ENCODE measurements around the gene USP19.

USP19 gene

GRCh38 chr3:49120438-49121131 lies at the start of gene USP19:
Gene USP19, minus strand, starts transcription at chr3:49120823. Its CDS starts 1,678 bp downstream, at chr3:49119145.
- DNase-seq (ENCODE audit: low read depth) = peak; percentile 49

- no peak for DNase-seq (ENCODE audit: low read depth)
Measured at GRCh38 chr3:49166752-49167556, 46.3 kb upstream of the USP19 start.

- no peak for DNase-seq (ENCODE audit: low read depth)
Measured at GRCh38 chr3:49165771-49166751, 45.4 kb upstream of the USP19 start, which contains the start of gene CCDC71. Gene CCDC71, minus strand, starts transcription at chr3:49166331. Its CDS starts 2,123 bp downstream, at chr3:49164208.

DNA sequence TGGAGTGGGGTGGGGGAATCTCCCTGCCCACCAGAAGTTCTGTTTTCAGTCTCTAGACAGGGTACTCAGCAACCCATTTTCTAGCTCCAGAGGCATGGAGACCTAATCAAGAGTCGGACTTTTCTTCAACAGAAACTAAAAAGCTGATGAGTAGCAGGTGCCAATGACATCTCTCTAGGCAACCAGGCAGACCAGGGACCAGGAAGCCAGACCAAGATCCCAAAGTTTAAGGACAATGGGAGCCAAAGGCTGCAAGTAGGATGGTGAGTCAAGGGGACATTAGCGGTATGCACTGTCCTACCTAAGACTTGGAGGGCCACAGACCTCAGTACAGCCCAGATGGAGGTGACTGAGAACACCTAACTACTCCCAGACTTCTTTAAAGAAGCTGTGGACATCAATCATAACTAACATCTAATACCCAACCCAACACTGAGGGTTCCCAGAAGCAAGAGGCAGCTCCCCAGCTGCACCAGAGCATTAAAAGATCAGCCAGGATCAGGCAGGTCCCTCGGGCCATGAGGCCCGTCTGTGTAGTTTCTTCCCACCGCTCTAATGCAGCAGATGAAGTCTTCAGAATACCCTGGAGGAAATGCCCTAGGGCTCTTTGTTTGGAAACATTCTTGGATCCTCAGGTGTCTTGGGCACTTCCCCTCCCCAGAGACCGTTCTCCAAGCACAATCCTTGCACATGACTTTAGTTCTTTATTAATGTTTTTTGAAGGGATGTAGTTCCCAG lies 44.5 kb upstream of the USP19 start:
- no peak for DNase-seq (ENCODE audit: low read depth)

DNA sequence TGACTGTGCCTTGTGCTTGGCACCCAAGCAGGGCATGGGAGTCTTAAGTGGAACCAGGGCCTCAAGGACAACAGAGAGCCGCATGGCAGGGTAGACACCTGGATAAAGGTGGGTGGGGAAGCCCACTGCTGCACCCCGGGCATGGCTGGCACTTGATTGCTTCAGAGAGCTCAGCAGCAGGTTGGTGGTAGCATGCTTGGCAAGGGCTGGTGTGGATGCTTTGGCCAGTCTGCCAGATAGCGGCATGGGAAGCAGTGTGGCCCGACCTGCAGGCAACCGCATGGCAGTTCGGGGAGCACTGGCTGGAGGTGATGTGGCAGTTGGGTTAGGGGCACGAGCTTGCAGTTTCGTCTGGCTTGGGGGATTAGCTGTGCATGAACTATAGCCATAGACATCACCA lies 43.0 kb upstream of the USP19 start:
- DNase-seq (ENCODE audit: low read depth) = no peak

GRCh38 chr3:49162751-49163419 lies 42.3 kb upstream of the USP19 start:
- DNase-seq (ENCODE audit: low read depth) = no peak

GRCh38 chr3:49161808-49162530 lies 41.3 kb upstream of the USP19 start:
- no peak for DNase-seq (ENCODE audit: low read depth)

GRCh38 chr3:49161197-49161596 lies 40.6 kb upstream of the USP19 start:
- no peak for DNase-seq (ENCODE audit: low read depth)

DNA sequence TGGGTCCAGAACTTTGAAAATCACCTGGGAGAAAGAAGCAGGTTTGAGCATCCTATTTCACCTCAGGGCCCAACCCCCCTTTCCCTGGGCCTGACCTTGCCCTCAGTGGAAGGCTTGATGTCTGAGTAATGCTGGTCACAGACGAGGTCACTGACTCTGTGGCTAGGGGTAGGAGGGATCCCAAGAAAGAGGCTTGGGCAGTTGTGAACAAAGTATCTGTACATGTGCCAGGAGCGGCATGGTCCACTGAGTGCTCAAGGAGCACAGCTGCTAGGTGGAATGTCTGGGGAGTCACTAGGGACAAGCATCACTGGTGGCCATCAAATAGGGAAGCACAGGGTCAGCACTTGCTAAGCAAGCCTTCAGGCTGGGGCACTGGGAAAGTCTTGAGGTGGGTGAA lies 38.2 kb upstream of the USP19 start:
- no peak for DNase-seq (ENCODE audit: low read depth)

GRCh38 chr3:49158103-49158709 lies 37.6 kb upstream of the USP19 start:
- DNase-seq (ENCODE audit: low read depth) = no peak

DNA sequence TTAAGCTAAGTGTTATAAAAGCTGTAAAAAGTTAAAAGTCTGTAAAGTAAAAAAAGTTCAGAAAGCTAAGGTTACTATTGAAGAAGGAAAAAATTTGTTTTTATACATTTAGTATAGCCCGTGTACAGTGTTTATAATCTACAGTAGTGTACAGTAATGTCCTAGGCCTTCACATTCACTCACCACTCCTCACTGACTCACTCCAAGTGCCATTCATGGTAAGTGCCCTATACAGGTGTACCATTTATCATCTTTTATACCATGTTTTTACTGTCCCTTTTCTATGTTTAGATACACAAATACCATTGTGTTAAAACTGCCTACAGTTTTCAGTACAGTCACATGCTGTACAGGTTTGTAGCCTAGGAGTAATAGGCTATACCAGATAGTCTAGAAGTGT lies 36.7 kb upstream of the USP19 start:
- no peak for DNase-seq (ENCODE audit: low read depth)

DNA sequence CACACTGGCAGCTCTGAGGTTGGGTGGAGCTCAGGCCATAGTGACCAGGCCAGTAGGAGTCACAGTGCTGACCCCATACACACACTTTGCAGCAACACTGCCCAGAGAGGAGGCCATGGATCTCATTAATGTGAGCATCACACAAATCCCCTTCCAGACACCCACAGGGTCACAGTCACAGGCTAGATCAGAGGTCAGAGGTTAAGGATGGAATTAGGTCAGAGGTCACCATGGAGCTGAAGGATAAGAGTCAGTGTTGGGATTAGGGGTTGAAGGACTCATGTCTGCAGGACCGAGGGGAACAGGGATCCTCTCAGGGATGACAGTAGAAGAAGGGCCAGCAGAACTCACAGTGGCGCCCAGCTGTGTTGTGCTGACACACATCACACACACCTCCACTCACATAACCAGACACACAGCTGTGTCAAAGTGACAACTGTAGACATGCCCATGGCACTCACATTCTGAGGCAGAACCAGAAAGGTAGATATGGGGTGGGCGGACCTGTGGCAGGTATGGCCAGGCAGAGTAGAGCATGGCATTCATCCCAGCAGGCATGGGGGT lies 32.8 kb upstream of the USP19 start:
- DNase-seq (ENCODE audit: low read depth) = no peak

DNA sequence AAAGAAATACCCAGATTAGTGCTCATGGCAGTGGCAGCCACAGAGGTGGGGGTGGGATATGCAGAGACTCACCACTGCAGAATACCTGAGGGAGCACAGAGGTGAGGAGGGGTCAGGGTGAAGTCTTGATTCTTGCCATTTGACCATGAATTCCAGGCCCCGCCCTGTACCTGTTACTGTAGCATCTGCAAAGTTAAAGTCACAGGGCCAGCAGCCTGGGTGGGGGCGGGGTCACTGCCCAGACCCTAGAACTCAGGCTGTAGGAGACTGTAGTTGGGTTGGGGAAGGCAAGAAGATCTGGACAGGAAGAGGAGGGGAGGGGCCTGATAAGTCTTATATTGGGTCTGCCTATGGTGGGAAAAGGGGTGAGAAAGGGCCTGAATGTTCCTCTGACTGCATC lies 31.0 kb upstream of the USP19 start:
- no peak for DNase-seq (ENCODE audit: low read depth)

DNA sequence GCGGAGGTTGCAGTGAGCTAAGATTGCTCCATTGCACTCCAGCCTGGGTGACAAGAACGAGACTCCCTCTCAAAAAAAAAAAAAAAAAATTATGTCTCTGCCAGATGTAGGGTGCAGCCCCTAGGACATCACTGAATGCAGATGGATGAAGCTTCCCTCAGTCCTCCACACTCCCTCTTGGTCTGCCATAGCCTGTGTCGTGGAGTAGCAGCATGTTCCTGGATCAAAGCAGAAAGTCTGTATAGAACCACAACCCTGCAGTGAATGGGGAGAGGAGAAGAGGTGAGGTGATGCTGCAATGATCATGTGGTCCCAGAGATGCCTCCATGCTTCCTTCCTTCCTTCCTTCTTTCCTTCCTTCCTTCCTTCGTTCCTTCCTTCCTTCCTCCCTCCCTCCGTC lies 27.5 kb upstream of the USP19 start:
- DNase-seq (ENCODE audit: low read depth) = no peak

DNA sequence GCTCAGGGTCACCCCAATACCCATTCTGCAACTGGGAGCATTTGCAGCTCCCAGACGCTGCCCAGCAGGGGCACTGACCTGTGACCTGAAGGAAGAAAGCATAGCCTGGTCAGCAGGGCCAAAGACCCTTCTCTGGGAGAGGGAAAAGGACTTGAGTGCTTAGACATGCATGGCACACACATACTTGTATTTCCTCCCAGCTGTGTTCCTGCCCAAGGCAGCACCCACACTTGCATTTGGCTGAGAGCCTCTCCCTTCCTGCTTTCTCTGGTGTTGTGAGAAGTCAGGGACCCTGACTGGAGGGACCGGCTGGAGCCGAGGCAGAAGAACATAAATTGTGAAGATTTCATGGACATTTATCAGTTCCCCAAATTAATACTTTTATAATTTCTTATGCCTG lies 19.5 kb upstream of the USP19 start:
- DNase-seq (ENCODE audit: low read depth) = no peak

DNA sequence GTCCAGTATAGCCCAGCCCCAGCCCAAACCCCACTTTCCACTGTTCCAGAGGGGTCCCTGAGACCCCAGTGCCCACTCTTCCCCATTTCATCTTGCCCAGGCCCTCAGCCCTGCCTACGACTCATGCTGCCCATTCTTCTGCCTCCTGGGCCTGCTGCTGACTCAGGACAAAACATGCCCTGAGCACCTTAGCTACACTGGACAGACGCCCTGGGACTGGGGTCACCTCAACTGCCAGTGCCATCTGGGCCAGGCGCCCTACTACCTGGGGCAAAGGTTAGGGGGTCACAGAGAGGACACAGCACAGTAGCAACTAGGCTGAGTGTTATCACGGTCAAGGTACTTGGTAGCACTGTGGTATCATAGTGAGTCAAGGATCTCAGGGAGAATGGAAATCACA lies 14.9 kb upstream of the USP19 start:
- DNase-seq (ENCODE audit: low read depth) = no peak

DNA sequence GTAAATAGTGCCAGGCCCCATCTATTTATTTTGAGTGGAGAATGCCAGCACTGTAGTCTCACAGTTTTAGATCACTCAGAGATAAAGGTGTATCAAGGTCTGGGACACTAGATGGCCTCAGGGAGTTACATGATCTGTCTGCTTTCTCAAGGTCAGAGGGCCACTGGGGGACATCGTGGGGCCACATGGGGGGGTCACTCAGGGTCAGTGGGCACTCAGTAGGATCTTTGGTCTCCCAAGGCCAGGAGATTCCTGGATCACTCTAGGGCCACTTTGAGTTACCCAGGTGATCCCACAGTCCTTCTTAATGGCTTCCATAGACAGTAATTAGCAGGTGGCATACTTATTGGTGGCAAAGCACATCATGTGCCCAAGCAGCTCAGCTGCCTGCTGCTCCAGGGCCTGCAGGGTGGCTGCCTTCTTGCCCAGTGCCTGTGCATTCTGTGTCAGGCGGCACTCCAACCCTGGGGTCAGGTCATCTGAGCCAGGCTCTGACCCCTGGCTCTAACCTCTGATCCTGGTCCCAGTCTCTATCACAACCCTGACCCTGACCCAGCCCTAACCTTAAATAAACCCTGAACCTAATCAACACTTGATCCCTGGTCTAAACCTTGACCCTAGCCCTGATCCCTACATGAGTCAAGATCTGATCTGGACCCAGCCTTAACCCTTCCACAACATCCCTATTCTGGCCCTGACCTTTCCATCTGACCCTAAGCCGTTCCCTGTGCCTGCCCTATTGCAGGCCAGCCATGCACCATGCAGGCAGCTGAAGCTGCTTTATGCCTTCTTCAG lies 14.0 kb upstream of the USP19 start:
- DNase-seq (ENCODE audit: low read depth) = no peak

GRCh38 chr3:49133226-49133951 lies 12.8 kb upstream of the USP19 start:
- peak; percentile 55 for DNase-seq (ENCODE audit: low read depth)
